PFSK-1 (cell line): ENCODE data around the gene C22orf31.

Experiments
- POLR2AphosphoS5 ChIP-seq: IDR thresholded peaks from 2 replicates; pipeline ENCODE4 v1.6.1; 2012; ENCODE audit warnings: low read depth, mild to moderate bottlenecking, control low read depth, low read length, moderate library complexity
- REST ChIP-seq, 2 experiments: IDR thresholded peaks; 2 replicates each; pipeline versions ENCODE4 v1.6.1 to v1.8.0; 2011 to 2012; ENCODE audit warnings: low read depth in 2 of 2, low read length in 2 of 2, control low read depth in 1 of 2, inconsistent platforms in 1 of 2, mild to moderate bottlenecking in 1 of 2, moderate library complexity in 1 of 2; ENCODE audit not compliant: insufficient read depth in 1 of 2
- SIN3A ChIP-seq: IDR thresholded peaks from 2 replicates; pipeline ENCODE4 v1.6.1; 2012; ENCODE audit warnings: mild to moderate bottlenecking, low read length, moderate library complexity, borderline replicate concordance; ENCODE audit not compliant: insufficient read depth
- TAF1 ChIP-seq: IDR thresholded peaks from 2 replicates; pipeline ENCODE4 v1.6.1; 2012; ENCODE audit warnings: low read length, control low read depth, borderline replicate concordance; ENCODE audit not compliant: insufficient read depth

- TF ChIP-seq TAF1 (no peak), REST (IDR thresholded peaks at IDR 0.05; ENCODE audit: insufficient read depth in 1 of 2, low read depth in 2 of 2, low read length in 2 of 2) (no peak), POLR2AphosphoS5 (no peak), SIN3A (no peak)
These were observed 45.2 kb upstream of the C22orf31 start for GRCh38 chr22:29106839-29107238.
